Measurements from ENCODE around the gene ZBTB22. TPM values are rescaled to one million over a fixed set of nuclear protein-coding genes. Genes with fewer than 3 reads are reported as not detected.

The ZBTB22 gene
- total RNA-seq, 1 experiment from 2014 or later: 11.7 TPM

- peaks cover 31% of the 10 kb centered on the region for H3K79me2 ChIP-seq (ENCODE audit: insufficient read depth, low read length)
- no TSS peak for BruUV-seq (replicated peaks)
- H3K4me3 ChIP-seq (replicated peaks in 1 of 2; ENCODE audit: low read depth in 1 of 2, low read length in 2 of 2): no peak overlapping the region
- no peak overlapping the region for H3K9ac ChIP-seq (ENCODE audit: low read length)
- H3K9me2 ChIP-seq (ENCODE audit: insufficient read depth): no peaks in the 10 kb centered on the region
- peaks cover 11 to 12% of the 10 kb centered on the region in 2 experiments; a peak in 3 of 4 replicates for H3K36me3 ChIP-seq (ENCODE audit: control insufficient read depth in 1 of 2, insufficient read depth in 2 of 2, low read length in 2 of 2)
- intact Hi-C loops (cut with micrococcal nuclease): no loop called here
- H3K4me2 ChIP-seq (ENCODE audit: low read length): no peak overlapping the region
- POLR2A ChIA-PET: no interaction called here
- RAD21 ChIA-PET (ENCODE audit: low non-redundant PET in 1 of 2, low total read pairs in 2 of 2, uncharacterized antibody in 2 of 2, unreplicated experiment in 2 of 2): no interaction called here
- H3K4me1 ChIP-seq (ENCODE audit: control insufficient read depth in 1 of 2, insufficient read depth in 2 of 2, low read length in 2 of 2): peaks cover 11 to 25% of the 10 kb centered on the region in 2 experiments
- H2AFZ ChIP-seq (ENCODE audit: low read depth, low read length, poor library complexity, severe bottlenecking): no peak overlapping the region
- H3K27ac ChIP-seq (ENCODE audit: low read depth, low read length): no peak overlapping the region
- DNase-seq (ENCODE audit: low read depth, low spot score) (no peak), ATAC-seq (no peak)
- CTCF ChIA-PET: no interaction called here
- no peaks in the 10 kb centered on the region for H4K20me1 ChIP-seq (ENCODE audit: insufficient read depth)
- H3K27me3 ChIP-seq (ENCODE audit: insufficient read depth, low read length): no peaks in the 10 kb centered on the region
- TF ChIP-seq YY1 (IDR thresholded peaks at IDR 0.05; ENCODE audit: extremely low read depth, insufficient replicate concordance, low read depth, low read length): no peak
- H3K9me3 ChIP-seq (ENCODE audit: control insufficient read depth in 1 of 2, insufficient read depth in 1 of 2, low read depth in 1 of 2, low read length in 2 of 2): no peaks in the 10 kb centered on the region
Measured at GRCh38 chr6:33294086-33294823, 23.3 kb downstream of the ZBTB22 start.

GRCh38 chr6:33292996-33293682 is 24.4 kb downstream of the ZBTB22 start:
- Histone ChIP-seq H3K27me3 (ENCODE audit: insufficient read depth, low read length) (no peaks in the 10 kb centered on the region), H3K9ac (ENCODE audit: low read length) (no peak overlapping the region), H3K36me3 (ENCODE audit: control insufficient read depth in 1 of 2, insufficient read depth in 2 of 2, low read length in 2 of 2) (peaks cover 11 to 12% of the 10 kb centered on the region in 2 experiments; a peak in 3 of 4 replicates), H3K9me2 (ENCODE audit: insufficient read depth) (no peaks in the 10 kb centered on the region), H4K20me1 (ENCODE audit: insufficient read depth) (no peaks in the 10 kb centered on the region), H3K4me3 (replicated peaks in 1 of 2; ENCODE audit: low read depth in 1 of 2, low read length in 2 of 2) (no peak overlapping the region), H2AFZ (ENCODE audit: low read depth, low read length, poor library complexity, severe bottlenecking) (no peak overlapping the region), H3K4me1 (ENCODE audit: control insufficient read depth in 1 of 2, insufficient read depth in 2 of 2, low read length in 2 of 2) (peaks cover 12 to 25% of the 10 kb centered on the region in 2 experiments), H3K79me2 (ENCODE audit: insufficient read depth, low read length) (peaks cover 36% of the 10 kb centered on the region), H3K9me3 (ENCODE audit: control insufficient read depth in 1 of 2, insufficient read depth in 1 of 2, low read depth in 1 of 2, low read length in 2 of 2) (no peaks in the 10 kb centered on the region), H3K27ac (ENCODE audit: low read depth, low read length) (no peak overlapping the region), H3K4me2 (ENCODE audit: low read length) (no peak overlapping the region)
- ATAC-seq (no peak), DNase-seq (ENCODE audit: low read depth, low spot score) (no peak)
- TF ChIP-seq JUND (IDR thresholded peaks at IDR 0.05): no peak
- TF ChIP-seq POLR2AphosphoS5 (IDR thresholded peaks at IDR 0.05; ENCODE audit: low read depth, low read length): peak; percentile 6; the same call in 1 of the 2 replicates
- intact Hi-C loops (cut with micrococcal nuclease): no loop called here
- CTCF ChIA-PET: no interaction called here
- RAD21 ChIA-PET (ENCODE audit: low non-redundant PET in 1 of 2, low total read pairs in 2 of 2, uncharacterized antibody in 2 of 2, unreplicated experiment in 2 of 2): no interaction called here
- POLR2A ChIA-PET: no interaction called here
- no TSS peak for BruUV-seq (replicated peaks)
